AG09309 (cell line): ENCODE measurements around the gene GPR25.

ENCODE experiments used
- DNase-seq: peaks from one replicate; pipeline ENCODE4 v3.0.0-alpha.2; 2010; ENCODE audit warnings: low read depth
- H3K4me3 ChIP-seq: 2 replicates; pipeline ENCODE4 v1.5.1; 2011; ENCODE audit warnings: mild to moderate bottlenecking, low read depth, low read length, moderate library complexity; ENCODE audit not compliant: control insufficient read depth
- TF ChIP-seq, protein P1 (sequence below): IDR thresholded peaks from 2 replicates; pipeline ENCODE4 v1.5.1; 2011; ENCODE audit warnings: mild to moderate bottlenecking, low read depth, low read length, inconsistent platforms; ENCODE audit not compliant: insufficient read depth, control insufficient read depth; ENCODE audit errors: missing control alignments

The GPR25 gene

DNA sequence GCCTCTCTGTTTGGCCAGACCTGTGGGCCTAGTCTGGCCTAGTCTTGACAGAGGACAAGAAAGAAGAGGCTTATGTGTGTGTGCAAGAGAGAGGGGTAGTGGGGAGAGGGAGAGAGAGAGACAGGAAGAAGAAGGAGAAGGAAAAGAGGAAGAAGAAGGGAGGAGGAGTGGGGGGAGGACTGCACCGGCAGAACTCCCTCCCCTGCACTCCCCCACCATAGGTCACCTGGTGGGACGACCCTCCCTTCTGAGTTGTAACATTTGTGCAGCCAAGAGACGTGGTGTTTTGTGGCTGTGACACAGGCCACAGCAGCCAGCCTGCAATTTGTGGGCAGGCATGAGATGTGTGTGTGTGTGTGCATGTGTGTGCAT is 26.2 kb downstream of the GPR25 start:
- TF ChIP-seq, protein P1, sequence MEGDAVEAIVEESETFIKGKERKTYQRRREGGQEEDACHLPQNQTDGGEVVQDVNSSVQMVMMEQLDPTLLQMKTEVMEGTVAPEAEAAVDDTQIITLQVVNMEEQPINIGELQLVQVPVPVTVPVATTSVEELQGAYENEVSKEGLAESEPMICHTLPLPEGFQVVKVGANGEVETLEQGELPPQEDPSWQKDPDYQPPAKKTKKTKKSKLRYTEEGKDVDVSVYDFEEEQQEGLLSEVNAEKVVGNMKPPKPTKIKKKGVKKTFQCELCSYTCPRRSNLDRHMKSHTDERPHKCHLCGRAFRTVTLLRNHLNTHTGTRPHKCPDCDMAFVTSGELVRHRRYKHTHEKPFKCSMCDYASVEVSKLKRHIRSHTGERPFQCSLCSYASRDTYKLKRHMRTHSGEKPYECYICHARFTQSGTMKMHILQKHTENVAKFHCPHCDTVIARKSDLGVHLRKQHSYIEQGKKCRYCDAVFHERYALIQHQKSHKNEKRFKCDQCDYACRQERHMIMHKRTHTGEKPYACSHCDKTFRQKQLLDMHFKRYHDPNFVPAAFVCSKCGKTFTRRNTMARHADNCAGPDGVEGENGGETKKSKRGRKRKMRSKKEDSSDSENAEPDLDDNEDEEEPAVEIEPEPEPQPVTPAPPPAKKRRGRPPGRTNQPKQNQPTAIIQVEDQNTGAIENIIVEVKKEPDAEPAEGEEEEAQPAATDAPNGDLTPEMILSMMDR, result no peak
- DNase-seq, result no peak
- H3K4me3 ChIP-seq, result no peak overlapping the region

DNA sequence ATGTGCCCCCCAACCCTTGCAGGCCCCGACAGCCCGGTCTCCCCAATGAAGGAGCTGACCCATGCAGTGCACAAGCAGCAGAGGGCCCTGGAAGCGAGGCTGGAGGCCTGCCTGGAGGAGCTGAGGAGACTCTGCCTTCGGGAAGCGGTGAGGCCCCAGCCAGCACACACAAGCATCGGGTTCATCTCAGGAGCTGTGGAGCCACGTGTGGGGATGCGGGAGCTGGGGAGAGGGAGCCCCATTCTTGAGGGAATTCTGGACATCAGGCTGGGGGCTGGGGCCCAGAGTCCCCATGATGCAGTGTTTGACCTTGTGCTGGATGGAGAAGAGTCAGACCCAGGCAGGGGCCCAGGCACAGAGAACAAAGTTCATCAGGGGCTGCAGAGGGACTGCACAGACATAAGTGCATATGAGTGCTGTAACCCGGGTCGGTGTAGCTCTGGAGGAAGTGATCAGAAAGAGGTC is 26.7 kb downstream of the GPR25 start:
- TF ChIP-seq, protein P1, result no peak
- H3K4me3 ChIP-seq, result no peak overlapping the region
- DNase-seq, result no peak

DNA sequence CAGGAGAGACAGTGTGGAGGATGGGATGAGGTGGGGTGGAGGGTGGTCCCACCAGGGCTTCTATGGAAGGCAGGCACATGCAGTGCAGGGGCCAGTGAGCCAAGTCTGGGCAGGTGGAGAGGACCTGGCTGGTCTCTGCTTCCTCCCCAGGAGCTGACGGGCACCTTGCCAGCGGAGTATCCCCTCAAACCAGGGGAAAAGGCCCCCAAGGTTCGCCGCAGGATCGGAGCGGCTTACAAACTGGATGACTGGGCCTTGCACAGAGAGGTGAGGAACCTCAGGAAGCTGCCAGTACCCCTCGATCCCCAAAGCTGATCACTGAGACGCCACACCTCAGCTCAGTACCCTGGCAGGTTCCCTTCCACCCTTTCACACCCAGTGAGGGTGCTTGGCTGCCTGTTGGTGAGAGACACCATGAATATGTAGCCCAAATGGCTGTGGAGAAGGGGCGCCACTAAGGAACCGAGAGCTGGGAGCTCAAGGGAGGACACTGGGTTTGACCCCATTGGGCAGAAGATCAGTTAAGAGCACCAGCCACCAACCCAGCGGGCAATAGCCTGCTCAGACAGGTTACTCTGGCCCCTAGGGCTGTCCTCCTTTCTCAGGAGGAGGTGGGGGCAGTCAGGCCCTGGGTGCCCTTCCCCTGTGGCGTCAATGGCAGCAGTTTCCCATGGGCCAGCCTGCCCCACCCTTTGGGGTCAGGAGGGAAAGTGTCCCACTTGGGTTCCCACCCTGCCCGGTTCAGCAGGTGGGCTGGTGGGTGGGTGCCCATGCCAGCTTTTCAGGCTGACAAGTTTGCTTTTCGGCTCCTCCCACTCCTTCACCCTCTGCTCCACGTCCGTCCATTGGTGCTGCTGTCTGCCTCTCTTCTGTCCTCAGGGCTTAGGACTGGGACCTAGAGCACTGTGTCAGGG is 27.4 kb downstream of the GPR25 start:
- no peak for DNase-seq
- TF ChIP-seq, protein P1, result no peak
- no peak overlapping the region for H3K4me3 ChIP-seq

DNA sequence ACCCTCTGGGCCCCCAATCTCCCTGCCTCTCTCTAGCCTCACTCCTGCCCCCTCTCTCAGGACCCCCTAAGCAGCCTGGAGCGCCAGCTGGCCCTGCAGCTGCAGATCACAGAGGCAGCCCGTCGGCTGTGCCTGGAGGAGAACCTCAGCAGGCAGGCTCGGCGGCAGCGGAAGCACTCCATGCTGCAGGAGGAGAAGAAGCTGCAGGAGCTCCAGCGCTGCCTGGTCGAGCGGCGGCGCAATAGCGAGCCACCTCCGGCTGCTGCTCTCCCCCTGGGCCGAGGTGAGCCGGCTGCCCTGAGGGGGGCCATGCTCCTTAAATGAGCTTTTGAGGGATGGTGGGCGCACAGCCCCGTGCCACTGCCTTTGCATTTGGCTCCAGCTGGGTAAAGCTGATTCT is 28.1 kb downstream of the GPR25 start:
- no peak for DNase-seq

DNA sequence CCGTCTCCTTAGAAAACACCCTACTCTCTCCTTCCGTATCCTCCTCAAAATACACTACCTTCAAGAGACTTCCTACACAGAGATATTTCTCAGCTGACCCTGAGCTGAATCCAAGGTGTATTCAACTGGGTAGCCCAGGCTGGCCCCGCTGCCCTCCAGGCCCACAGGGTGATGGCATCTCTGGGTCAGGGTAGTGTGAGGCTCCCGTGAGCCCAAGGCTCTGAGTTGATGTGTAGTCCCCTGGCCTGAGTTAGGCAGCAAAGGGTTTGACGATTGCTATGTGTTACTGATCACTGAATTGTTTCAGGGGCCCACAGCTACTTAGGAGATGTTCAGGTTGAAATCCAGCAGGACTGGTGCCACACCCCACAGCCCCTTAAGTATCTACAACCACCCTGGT is 28.6 kb downstream of the GPR25 start:
- DNase-seq, result no peak
- TF ChIP-seq, protein P1, result no peak
- H3K4me3 ChIP-seq, result no peak overlapping the region

More for the DNA sequence above, 28.1 kb downstream of the GPR25 start:
- TF ChIP-seq, protein P1, result no peak
- no peak overlapping the region for H3K4me3 ChIP-seq

DNA sequence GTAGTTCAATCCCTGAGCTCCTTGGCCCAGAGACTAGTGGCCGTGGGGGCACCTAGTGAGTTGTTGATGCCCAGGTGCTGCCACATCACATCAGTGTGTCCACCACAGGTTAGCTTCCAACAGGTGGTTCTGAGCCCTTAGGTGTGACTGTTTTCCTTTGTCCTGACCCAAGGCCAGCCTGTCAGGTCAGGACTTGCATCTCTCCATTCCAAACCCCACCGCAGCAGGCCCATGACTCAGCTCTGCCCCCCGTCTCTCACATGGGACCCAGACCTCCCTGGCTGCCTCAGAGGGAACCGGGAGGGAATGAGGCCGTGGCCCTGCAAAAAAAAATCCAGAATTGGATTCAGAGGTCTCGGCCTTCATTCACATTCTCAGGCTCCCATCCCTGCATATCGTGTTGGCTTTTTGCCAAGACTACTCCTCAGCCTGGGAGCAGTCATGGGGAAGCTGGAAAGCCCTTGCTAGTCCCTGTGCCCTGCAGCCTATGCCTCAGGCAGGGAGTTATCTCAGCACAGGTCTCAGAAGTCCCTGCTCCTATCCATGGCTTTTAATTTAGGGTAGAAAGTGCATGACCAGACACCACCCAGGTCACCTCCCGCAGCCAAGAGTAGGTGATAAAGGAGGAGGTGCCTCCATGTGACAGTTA is 29.1 kb downstream of the GPR25 start:
- TF ChIP-seq, protein P1, result no peak
- DNase-seq, result no peak
- no peak overlapping the region for H3K4me3 ChIP-seq
